ENCODE data around the gene VAV2. TPM values are rescaled to one million over a fixed set of nuclear protein-coding genes. Genes with fewer than 3 reads are reported as not detected.

VAV2 gene
- total RNA-seq, 2 experiments from 2014 or later = 11.0 to 27.8 TPM

- 0 out of 2 replicates have a peak, but pooled peaks cover 6% of the 10 kb centered on the region for H4K20me1 ChIP-seq (ENCODE audit: insufficient read depth, low read length)
- DNase-seq (ENCODE audit: low spot score) = peak; percentile 86
- H3K79me2 ChIP-seq (ENCODE audit: insufficient read depth, low read depth, low read length) = no peaks in the 10 kb centered on the region; the same call in 1 of the 2 replicates
- no peaks in the 10 kb centered on the region for H3K9me2 ChIP-seq (ENCODE audit: insufficient read depth, low read length)
- POLR2A ChIA-PET = interaction anchor here (1.2 to 2.8 kb wide), 2 partner anchors 17 to 24 kb away, joined by 4 to 15 read pairs; no protein-coding TSS in a partner anchor
- intact Hi-C loops (cut with micrococcal nuclease; ENCODE audit: unreplicated experiment) = loop anchor here (1.0 kb wide), 1 partner anchor 18 kb away; no protein-coding TSS in a partner anchor
- TF ChIP-seq CTCF (conservative IDR thresholded peaks at IDR 0.05; ENCODE audit: low read length) (no peak), EZH2phosphoT487 (IDR thresholded peaks at IDR 0.05; ENCODE audit: borderline replicate concordance, low read depth, low read length) (no peak)
- H3K4me2 ChIP-seq (ENCODE audit: low read length) = peak overlapping the region; percentile 73
- no peaks in the 10 kb centered on the region for H3K36me3 ChIP-seq (ENCODE audit: insufficient read depth, low read length)
- H3K9me3 ChIP-seq (ENCODE audit: low read length) = no peaks in the 10 kb centered on the region
- CTCF ChIA-PET (ENCODE audit: unreplicated experiment) = interaction anchor here (0.8 kb wide), 1 partner anchor 31 kb away, joined by 4 read pairs; no protein-coding TSS in a partner anchor
- H3K4me3 ChIP-seq (ENCODE audit: low read depth, low read length, poor library complexity, severe bottlenecking) = peak overlapping the region; percentile 48
- peak overlapping the region; percentile 70 for H3K27ac ChIP-seq (ENCODE audit: low read depth, low read length, poor library complexity, severe bottlenecking)
- peaks cover 45% of the 10 kb centered on the region for H3K4me1 ChIP-seq (ENCODE audit: insufficient read depth, low read length, poor library complexity, severe bottlenecking)
- no TSS peak for BruUV-seq (replicated peaks)
- peak overlapping the region; percentile 7; the same call in 1 of the 2 replicates for H2AFZ ChIP-seq (ENCODE audit: low read length)
Measured at GRCh38 chr9:133979273-133979920, 12.7 kb downstream of the VAV2 start.

GRCh38 chr9:133978899-133979272, 13.2 kb downstream of the VAV2 start:
- BruUV-seq (replicated peaks) = no TSS peak
- H3K79me2 ChIP-seq (ENCODE audit: insufficient read depth, low read depth, low read length) = no peaks in the 10 kb centered on the region; the same call in 1 of the 2 replicates

More at GRCh38 chr9:133978899-133979272, 13.2 kb downstream of the VAV2 start:
- Histone ChIP-seq H4K20me1 (ENCODE audit: insufficient read depth, low read length) (0 out of 2 replicates have a peak, but pooled peaks cover 6% of the 10 kb centered on the region), H3K27ac (ENCODE audit: low read depth, low read length, poor library complexity, severe bottlenecking) (peak overlapping the region; percentile 70), H3K4me2 (ENCODE audit: low read length) (peak overlapping the region; percentile 73), H3K9me2 (ENCODE audit: insufficient read depth, low read length) (no peaks in the 10 kb centered on the region), H2AFZ (ENCODE audit: low read length) (no peak overlapping the region), H3K4me3 (ENCODE audit: low read depth, low read length, poor library complexity, severe bottlenecking) (peak overlapping the region; percentile 48), H3K9me3 (ENCODE audit: low read length) (no peaks in the 10 kb centered on the region), H3K36me3 (ENCODE audit: insufficient read depth, low read length) (no peaks in the 10 kb centered on the region), H3K4me1 (ENCODE audit: insufficient read depth, low read length, poor library complexity, severe bottlenecking) (peaks cover 50% of the 10 kb centered on the region)
- POLR2A ChIA-PET = interaction anchor here (2.8 kb wide), 1 partner anchor 23 kb away, joined by 15 read pairs; no protein-coding TSS in a partner anchor
- intact Hi-C loops (cut with micrococcal nuclease; ENCODE audit: unreplicated experiment) = loop anchor here (1.0 kb wide), 1 partner anchor 18 kb away; no protein-coding TSS in a partner anchor
- TF ChIP-seq CTCF (conservative IDR thresholded peaks at IDR 0.05; ENCODE audit: low read length) = no peak
- no peak for TF ChIP-seq EZH2phosphoT487 (IDR thresholded peaks at IDR 0.05; ENCODE audit: borderline replicate concordance, low read depth, low read length)
- no peak for DNase-seq (ENCODE audit: low spot score)
- CTCF ChIA-PET (ENCODE audit: unreplicated experiment) = interaction anchor here (0.7 to 0.8 kb wide), 2 partner anchors 30 to 198 kb away, joined by 3 to 4 read pairs; no protein-coding TSS in a partner anchor
